ENCODE measurements around the gene GPER1.

Gene GPER1

DNA sequence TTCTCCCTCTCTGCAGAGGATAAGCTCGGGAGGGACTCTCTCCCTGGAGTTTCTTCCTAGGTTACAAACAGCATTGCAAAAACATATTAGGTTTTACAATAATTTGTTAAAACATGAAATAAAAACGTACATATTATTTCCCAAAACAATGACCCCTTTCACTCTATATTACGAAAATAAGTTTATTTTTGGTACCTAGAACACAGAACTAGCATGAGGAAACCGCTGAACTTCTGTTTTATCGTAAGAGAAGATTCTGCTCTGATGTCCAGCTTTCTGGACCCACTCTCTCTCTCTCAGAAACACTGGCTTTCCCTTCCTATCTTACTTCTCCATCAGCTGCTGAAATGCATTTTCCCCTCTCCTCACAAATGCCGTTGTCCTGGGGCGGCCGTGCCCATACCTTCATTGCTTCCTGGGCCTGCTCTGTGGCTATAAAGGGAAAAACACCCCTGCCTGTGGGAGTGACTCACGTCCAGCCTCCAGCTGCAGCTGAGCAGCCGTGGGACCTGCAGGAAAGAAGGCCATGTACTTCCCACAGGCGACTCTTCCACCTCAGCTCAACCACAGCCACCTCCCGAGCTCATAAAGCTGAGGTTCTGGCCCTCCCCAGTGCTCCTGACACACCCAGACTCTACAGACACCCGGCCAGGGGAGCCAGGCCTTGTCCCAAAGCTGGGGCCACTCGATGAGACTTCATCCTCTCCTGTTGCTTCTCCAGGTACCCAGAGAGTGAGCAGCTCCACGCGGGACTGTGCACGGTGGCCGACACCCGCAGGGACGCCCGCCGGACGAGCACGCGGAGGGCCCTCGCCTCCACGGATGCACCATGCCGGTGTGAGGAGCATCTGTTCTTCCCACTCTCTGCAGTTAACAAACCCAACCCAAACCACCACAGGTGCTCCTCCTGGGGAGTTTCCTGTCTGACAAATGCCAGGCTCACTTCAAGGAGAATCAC is 3.1 kb downstream of the GPER1 start:
- DNase-seq = no peak

DNA sequence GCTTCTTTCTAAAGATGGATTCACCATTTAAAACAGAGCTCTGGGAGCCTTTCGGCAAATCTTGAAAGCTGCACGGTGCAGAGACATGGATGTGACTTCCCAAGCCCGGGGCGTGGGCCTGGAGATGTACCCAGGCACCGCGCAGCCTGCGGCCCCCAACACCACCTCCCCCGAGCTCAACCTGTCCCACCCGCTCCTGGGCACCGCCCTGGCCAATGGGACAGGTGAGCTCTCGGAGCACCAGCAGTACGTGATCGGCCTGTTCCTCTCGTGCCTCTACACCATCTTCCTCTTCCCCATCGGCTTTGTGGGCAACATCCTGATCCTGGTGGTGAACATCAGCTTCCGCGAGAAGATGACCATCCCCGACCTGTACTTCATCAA is 3.7 kb downstream of the GPER1 start:
- no peak for DNase-seq

DNA sequence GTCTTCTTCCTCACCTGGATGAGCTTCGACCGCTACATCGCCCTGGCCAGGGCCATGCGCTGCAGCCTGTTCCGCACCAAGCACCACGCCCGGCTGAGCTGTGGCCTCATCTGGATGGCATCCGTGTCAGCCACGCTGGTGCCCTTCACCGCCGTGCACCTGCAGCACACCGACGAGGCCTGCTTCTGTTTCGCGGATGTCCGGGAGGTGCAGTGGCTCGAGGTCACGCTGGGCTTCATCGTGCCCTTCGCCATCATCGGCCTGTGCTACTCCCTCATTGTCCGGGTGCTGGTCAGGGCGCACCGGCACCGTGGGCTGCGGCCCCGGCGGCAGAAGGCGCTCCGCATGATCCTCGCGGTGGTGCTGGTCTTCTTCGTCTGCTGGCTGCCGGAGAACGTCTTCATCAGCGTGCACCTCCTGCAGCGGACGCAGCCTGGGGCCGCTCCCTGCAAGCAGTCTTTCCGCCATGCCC is 4.3 kb downstream of the GPER1 start:
- no peak for DNase-seq

DNA sequence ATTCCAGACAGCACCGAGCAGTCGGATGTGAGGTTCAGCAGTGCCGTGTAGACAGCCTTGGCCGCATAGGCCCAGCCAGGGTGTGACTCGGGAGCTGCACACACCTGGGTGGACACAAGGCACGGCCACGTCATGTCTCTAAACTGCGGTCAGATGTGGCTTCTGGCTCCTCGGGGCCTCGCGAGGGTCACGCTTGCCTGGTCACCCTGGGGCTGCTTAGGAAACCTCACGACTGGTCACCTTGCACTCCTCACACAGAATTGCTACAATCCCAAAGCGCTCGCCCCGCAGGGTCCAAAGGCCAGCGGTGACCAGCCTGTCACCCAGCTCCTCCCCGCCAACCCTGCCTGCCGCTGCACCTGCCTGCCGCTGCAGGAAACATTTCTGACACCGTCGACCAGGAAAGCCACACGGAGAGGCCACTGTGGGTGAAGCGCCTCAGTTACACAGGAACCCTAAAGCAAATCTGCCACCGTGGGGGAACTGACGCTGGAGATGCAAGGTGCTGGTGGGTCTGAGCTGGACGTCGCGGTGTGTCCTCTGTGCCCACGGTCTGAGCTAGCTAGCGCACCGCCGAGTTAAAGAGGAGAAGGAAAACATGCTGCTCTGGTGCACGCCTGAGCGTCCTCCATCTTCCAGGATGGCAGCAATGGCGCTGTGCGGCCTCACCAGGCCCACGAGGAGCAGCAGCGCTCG is 5.0 kb downstream of the GPER1 start:
- DNase-seq = no peak

DNA sequence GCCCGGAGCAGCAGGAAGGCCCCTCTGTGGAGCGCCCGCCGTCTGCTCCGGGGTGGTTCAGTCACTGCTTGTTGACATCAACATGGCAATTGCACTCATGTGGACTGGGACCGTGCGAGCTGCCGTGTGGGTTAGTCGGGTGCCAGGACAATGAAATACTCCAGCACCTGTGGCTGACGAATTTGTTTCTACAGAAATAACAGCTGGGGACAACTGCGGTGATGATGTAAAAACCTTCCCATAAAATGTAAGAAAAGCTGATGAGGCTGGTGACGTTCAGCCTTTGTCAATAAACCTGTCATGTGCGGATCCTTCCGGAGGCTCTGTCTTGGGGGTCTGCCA is 5.6 kb downstream of the GPER1 start:
- DNase-seq = no peak

DNA sequence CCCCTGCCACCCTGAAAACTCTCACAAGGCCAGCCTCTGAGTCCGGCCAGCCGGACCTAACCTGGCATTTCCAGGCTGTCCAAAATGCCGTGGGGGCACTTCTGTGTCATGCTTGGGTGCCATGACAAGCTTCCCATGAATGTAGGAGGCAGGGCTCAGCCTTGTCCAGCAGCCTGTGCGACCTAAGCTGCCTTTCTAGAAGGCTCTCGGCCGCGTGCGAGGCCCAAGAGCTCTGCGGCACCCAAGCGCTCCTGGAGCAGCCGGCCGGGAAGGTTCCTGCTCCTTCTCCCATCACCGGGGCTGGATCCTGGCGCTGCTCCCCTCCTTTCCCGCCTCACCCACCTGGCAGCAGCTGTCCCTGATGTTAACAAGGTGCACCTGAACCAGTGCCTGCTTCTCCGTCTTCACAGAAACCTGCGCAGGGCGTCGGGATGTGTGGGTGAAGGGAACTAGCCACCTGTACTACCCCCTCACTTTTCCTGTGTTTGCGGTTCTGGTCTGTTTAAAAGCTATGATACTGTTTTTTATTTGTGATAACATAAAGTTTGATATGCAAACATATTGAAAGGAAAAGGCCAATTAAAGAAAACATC is 6.1 kb downstream of the GPER1 start:
- DNase-seq = no peak

DNA sequence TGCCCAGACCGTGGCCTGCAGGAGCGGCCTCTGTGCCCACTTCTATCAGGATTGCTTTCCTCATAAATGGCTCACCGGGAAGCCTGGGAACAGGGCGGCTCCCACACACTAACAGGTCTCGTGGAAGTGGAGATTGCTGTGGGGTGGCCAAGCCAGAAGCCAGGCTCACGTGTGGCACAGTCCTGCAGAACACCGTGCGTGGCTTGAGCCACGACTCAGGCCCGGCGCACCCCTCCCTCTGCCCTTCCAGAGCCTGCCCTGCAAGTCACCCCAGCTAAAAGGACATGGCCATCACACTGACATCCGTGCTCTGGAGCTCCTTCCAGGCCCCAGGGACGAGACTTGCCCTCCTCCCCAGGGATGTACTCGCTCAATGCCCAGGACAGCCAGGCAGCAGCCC is 7.0 kb downstream of the GPER1 start:
- no peak for DNase-seq

DNA sequence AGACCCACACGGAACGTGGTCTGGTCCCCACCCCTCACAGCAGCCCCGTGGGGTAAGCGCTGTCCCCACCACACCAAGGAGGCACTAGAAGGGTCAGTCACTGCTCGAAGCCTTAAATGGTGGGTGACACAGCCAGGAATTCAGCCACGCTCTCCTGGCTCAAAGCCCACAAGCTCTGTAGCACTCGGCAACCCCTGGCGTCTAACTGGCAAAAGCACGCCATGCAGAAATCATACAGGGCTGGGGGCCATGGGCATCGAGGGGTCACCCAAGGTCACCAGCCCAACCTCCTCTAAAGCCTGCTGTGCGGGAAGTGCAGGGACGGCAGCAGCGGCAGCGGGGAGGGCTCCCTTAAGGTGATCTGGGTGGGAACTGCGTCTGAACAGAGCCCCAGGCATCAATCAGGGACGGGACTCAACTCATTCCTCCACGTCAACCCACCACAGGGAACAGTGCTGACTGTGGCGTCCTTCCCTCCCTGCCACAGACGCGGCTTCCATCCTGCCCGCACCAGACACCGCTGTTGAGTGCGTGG is 7.8 kb downstream of the GPER1 start:
- DNase-seq = no peak

DNA sequence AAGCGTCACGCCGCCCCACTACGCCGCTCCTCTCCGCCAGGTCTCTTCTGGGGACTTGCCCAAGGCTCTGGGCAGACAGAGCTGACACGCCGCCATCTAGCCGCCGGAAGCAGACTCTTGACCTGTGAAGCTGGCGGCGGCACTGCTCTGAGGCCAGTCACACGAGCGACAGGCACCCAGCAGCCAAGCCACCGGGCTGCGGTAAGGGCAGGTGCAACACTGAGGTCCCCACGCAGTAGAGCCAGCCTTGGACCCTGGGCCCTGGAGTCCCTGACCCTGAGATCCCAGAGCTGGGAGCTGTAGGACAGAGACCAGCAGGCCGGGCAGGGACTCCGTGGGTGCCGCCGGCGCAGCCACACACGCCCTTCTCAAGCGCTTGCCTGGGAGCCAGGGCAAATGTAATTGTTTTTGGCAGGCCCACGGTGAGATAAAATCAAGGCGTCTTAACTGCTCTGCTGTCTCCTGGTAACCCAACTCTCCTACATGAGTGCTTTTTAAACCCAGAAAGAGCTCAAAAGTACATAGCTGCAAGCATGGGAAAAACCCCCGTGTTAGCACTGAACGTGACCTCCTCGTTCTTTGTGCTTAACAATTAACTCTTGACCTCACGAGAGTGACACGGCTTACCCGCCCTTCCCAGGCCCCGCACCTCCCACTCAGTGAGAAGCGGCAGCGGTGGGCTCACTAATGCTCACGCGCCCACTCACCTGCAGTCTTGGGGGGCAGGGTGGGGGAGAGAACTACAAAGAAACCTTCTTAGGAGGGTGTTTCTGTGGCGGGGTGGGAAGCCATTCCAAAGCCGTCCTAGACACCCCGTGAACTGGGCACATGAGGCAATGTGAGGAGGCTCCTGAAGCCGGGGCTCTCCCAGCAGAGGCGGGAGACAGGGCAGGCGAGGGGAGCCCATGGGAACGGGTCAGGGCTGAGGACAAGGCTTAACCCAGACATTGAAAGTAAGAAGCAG is 8.5 kb downstream of the GPER1 start:
- no peak for DNase-seq

DNA sequence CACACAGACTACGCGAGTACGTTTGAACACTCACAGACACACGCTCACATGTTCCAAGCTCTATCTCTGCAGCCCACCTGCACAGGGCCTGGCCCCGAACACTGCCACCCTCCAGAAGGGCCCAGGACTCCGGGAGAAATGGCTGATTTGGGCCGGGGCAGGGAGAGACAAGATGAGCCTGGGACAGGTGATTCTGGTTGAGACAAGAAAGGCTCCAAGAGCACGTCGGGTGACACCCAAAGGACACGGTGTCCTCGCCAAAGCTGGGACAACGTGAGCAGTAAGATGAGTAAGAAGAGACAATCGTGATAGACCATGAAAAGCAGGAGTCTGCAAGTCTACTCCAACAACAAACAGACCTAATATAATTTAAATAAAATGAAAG is 9.2 kb downstream of the GPER1 start:
- DNase-seq = no peak

DNA sequence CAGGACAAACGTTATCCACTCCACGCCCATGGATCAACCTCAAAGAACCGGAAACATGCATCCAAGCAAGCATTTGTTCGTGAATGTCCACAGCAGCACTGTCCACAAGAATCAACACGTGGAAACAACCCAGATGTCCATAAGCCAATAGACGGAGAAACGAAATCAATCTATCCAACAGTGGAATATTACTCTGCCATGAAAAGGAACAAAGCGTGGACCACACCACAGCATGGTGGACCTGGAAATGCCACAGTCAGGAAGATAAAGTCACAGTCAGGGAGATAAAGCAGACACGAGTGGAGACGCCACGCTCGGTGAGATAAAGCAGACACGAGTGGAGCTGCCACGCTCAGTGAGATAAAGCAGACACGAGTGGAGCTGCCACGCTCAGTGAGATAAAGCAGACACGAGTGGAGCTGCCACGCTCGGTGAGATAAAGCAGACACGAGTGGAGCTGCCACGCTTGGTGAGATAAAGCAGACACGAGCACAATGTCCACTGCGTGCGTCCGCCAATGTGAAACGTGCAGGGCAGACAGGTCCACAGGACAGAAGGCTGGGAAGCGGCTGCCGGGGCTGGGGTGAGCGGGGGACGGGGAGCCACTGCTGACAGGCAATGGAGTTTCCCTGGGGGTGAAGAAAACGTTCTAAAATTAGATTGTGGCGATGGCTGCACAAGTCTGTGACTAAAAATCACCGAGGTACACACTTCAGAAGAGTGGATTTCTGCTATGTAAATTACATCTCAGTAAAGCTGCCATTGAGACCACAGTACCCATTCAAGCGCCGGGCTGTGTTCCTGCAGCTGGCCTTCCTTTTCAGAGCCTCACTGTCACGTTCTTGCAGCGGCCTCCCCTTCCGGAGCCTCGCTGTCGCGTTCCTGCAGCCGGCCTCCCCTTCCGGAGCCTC is 10.6 kb downstream of the GPER1 start:
- DNase-seq = no peak

DNA sequence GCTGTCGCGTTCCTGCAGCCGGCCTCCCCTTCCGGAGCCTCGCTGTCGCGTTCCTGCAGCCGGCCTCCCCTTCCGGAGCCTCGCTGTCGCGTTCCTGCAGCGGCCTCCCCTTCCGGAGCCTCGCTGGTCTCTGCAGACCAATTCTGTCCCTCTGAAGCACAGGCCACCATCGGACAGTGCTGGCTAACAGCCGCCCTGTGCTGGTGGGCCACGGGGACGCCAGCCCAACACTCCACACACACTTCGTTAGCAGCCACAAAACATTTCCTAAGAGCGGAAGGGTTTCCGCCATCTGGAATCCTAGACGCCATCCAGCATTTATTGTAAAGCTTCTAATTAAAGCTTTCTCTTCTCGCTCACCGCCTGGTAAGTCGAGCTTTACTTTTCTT is 11.2 kb downstream of the GPER1 start:
- no peak for DNase-seq

DNA sequence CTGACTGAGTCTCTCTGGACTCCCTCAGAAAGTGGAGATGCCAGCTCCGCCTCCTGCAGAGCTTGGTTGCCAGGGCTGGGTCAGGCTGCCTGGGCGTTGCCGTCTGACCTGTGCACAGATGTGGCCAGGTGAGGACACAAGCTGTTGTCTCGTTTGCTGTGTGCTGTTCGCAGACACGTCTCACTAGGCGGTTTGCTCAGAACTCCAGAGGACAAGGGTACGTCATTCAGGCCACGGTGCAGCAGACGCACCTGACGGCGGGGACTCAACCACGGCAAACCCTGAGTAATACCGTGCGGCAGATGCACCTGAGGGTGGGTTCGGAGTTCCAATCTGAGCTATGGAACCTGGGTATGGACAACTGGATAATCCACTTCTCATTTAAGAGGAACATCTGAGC is 11.7 kb downstream of the GPER1 start:
- DNase-seq = no peak

DNA sequence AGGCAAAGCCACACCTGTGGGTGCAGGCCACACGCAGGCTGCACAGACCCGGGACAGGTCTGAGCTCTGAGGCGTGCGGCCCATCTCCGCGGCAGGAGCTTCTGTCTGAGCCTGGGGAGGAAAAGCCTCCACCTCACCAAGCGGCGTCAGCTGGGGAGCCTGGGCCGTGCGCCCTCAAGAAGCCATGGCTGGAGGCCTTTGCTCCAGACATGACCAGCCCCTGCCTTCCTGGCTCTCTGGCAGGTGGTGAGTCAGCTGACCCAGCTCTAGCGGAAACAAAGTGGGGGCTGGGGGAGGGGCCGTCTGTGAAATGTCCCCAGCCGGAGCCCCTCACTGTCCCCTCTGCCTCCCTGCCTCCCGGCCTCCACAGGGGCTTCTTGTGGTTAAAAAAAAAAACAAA is 12.5 kb downstream of the GPER1 start:
- no peak for DNase-seq

DNA sequence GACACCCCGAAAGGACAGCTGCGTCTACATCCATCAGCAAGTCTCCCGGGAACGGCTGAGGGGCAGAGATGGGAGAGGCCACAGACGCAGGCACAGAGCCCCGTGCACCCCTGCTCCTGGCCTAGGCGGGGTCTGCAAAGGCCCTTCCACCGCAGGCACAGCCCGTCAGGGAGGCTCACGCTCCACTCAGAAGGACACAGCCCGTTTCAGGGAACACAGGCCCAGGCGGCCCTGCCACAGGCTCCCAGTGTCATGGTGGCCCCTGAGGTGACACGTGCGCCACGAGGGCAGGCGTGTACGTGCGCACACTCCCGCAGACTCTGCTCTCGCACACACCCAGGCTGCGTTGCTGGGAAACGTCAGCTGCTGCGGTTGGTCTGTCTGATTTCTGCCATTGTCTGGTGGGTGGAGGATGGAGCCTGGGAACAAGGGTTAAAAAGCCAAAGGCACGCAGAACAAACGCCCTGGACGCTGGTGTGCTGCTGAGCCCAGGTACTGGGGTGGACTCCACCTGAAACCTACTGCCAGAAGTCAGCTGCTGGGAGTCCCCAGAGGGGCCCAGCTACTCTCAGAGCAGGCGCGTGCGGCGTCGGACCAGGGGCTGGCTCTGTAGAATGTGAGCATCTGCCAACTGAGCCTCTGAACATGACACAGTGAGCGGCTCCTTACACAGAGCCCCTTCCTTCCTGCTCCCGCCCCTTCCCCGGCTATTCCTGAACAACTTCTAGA is 13.1 kb downstream of the GPER1 start:
- DNase-seq = no peak

DNA sequence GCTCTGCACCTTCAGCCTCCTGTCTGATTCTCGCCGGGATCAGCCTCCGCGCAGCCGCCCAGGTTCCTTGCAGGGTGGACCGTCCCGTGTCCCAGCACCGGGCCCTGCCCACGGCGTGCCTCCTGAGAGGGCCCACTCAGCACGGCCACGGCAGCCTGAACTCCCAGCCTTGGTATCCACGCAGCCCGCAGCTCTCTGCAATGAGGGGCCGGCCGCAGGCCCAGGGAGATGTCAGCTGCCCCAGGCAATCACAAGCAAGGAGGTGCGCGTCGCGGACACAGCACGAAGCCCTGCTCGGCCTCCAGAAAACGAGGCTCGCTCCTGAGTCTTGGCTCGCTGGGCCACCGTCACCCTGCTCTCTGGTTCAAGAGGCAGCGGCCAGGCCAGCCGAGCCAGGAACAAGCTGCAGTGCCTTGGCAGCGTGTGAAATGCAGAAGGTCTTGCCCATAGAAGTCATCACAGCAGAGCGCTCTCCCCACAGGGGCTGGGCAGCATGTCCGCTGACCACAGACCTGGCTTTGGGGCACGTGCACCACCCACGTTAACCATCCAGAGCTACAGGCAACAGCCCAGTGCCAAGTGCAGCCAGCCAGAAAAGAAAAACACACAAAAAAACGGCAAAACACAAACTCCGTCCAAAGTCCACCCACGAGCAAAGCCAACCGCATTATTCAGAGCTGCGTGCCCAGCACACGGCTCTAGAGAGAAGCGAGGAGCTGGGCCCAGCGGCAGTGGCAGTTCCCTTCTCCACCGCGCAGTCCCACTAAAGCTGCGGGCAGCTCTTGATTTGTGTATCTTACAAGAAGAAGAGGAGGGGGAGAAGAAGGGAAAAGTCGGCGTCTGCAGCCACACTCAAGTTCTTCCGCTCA is 13.9 kb downstream of the GPER1 start:
- no peak for DNase-seq

DNA sequence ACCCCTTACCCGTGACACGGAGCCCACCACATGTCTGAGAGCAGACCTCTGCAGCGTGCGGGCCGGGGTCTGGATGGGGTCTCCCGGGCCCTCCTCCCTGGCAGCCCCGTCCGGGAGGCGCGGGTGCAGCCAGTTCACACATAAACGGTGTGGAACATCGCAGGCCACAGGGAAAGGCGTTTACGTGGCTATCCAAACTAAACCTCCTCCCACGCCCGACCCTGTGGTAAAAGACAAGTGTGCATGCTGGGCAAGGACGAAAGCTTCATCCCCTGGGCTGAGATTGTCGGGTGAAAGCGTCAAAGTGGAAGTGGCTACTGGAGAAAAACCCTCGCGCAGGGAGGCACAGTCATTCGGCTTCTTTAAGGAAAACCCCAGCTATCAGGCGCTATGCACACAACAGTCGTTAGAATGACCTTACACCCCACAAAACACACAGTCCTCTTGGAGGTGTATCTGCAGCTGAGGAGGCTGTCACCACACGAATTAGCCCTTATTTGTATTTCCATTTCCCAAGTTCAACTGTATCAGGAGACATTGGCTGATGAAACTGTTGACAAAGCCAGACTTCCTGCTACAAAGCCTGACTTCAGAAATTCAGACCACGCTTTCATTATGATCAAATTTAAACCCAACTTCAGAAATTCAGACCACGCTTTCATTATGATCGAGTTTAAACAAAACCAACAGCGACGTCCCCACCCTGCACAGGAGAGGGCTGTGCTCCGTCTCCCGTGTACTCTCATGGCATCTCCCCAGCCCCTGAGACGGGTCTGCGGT is 15.3 kb downstream of the GPER1 start:
- no peak for DNase-seq

DNA sequence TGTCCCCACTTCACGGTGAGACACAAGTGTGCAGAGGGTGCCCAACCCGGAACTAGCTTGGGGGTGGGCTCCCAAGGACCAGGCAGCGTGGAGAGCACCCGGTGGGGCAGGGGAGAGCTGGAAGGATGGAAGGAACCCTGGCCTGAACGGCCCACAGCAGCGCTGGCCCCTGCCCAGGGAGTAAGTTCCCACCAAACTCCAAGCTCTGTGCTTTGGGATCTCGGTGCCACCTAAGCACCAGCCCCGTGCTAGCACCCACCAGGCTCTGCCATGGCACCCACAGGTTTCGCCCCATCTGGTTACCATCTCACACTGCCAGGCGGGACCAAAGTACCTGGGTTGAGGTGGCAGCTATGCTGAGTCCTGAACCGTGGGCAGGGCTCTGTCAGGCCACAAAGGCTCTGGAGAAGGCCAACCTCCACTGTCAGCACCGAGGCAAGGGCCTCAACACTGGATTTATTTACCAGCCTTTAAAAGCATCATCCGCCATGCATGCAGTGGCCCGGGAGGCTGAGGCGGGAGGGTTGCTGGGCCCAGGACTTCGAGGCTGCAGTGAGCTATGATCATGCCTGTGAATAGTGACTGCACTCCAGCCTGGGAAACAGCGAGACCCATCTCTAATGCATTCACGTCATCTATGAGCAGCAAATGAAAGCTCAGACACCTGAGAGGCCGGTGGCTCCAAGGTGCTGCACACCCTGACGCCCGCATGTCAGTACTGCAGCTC is 16.0 kb downstream of the GPER1 start:
- no peak for DNase-seq
